ENCODE data around the gene EML1.

The EML1 gene

DNA sequence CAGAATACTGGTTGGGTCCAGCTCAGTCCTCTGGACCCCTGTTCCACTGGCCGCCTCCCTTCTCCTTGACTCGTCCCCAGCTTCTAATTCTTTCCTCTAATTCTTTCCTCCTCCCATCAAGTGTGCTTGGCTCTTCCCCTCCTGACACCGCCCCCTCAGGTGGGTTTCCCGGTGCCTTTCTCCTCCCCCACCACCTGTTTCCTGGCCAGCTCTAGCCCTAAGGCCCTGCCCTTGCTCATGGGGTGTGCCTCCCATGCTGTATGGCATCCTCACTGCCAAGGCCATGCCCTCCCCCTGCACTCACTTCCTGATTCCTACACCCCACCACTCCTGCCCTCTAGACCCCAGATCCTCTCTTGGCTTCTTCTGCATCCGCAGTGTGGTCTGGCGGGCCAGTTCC, 12.1 kb upstream of the EML1 start:
- ChIA-PET CTCF (interaction anchor here (1.1 kb wide), 1 partner anchor 10 kb away, joined by 4 read pairs; no protein-coding TSS in a partner anchor), POLR2A (no interaction called here)
- DNase-seq (ENCODE audit: extremely low spot score): no peak
- TF ChIP-seq ELF4 (IDR thresholded peaks at IDR 0.05): no peak
- TF ChIP-seq, protein P1, sequence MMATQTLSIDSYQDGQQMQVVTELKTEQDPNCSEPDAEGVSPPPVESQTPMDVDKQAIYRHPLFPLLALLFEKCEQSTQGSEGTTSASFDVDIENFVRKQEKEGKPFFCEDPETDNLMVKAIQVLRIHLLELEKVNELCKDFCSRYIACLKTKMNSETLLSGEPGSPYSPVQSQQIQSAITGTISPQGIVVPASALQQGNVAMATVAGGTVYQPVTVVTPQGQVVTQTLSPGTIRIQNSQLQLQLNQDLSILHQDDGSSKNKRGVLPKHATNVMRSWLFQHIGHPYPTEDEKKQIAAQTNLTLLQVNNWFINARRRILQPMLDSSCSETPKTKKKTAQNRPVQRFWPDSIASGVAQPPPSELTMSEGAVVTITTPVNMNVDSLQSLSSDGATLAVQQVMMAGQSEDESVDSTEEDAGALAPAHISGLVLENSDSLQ (IDR thresholded peaks at IDR 0.05): no peak
- no peak for TF ChIP-seq L3MBTL2 (conservative IDR thresholded peaks at IDR 0.05)
- no peak for TF ChIP-seq SP1 (IDR thresholded peaks at IDR 0.05)

DNA sequence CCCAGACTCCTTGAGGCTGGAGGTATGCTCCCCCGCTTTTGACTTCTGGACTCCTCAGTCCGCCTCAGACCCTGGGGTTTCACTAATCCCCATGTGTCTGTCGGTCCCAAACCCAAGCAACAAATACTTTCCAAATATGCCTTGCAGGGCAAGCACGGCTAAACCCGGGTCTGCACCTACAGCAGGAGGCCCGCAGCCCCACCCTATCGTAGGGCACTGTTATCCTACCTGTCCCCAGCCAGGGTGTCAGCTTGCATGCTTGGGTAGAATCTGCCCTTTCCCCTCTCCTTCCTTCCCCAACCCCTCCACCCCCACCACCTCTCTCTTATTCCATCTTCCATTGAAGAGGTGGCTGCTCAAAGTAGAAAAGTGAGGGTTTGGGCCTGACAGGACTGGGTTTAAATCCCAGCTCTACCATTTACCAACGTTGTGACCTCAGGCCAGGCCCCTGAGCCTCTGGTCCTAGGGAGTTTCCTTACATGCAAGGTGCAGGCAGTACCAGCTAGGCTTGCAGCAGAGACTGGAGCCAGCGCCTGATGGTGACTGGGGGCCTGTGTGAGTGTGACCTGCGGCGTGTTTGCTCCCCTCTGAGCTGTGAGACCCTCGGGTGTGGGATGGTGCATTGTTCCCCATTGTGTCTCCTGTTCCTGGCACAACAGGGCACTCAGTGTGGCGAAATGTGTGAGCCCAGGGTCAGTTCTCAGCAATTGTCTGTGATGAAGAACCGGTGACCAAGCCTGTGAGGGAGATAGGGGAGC, 11.2 kb upstream of the EML1 start:
- ChIA-PET POLR2A (no interaction called here), CTCF (no interaction called here)
- DNase-seq (ENCODE audit: extremely low spot score): no peak
- no peak for TF ChIP-seq FOXK2 (IDR thresholded peaks at IDR 0.05)
- no peak for TF ChIP-seq ELF4 (IDR thresholded peaks at IDR 0.05)
- no peak for TF ChIP-seq FOXM1 (IDR thresholded peaks at IDR 0.05; ENCODE audit: borderline replicate concordance)
- no peak for TF ChIP-seq L3MBTL2 (conservative IDR thresholded peaks at IDR 0.05)
- TF ChIP-seq, protein P1 (IDR thresholded peaks at IDR 0.05): no peak
- no peak for TF ChIP-seq CTBP1 (IDR thresholded peaks at IDR 0.05; ENCODE audit: borderline replicate concordance)
- no peak for TF ChIP-seq BHLHE40 (IDR thresholded peaks at IDR 0.05; ENCODE audit: borderline replicate concordance)
- TF ChIP-seq ARNT (IDR thresholded peaks at IDR 0.05): no peak
- no peak for TF ChIP-seq NFRKB (IDR thresholded peaks at IDR 0.05)
- no peak for TF ChIP-seq HDGF (IDR thresholded peaks at IDR 0.05; ENCODE audit: borderline replicate concordance)
- TF ChIP-seq SUZ12 (IDR thresholded peaks at IDR 0.05): no peak
- TF ChIP-seq TARDBP (IDR thresholded peaks at IDR 0.05): no peak
- TF ChIP-seq LEF1 (IDR thresholded peaks at IDR 0.05; ENCODE audit: borderline replicate concordance): no peak
- TF ChIP-seq SP1 (IDR thresholded peaks at IDR 0.05): no peak

DNA sequence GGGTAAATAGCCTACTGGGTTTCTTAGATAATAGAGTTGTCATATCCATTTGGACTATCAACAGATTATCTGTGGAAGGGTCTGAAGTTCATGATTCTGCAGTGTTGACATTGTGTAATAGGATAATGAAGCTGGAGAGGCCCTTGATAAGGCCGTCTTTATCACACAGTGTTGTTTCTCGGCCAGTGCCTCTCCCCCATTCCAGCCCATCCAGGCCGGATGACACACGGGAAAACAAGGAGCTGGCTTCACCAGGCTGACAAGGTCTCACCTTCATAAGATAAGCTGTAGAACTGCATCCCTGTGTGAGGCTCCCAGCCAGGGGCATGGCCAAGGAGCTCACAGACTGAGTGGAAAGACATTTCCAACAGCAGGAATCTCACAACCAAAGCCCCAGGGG, 8.7 kb upstream of the EML1 start:
- CTCF ChIA-PET: interaction anchor here (1.0 kb wide), 1 partner anchor 11 kb away, joined by 3 read pairs; no protein-coding TSS in a partner anchor
- no peak for DNase-seq (ENCODE audit: extremely low spot score)
- no peak for TF ChIP-seq BHLHE40 (IDR thresholded peaks at IDR 0.05; ENCODE audit: borderline replicate concordance)
- TF ChIP-seq FOXA1 (IDR thresholded peaks at IDR 0.05): no peak
- no peak for TF ChIP-seq NFRKB (IDR thresholded peaks at IDR 0.05)
- TF ChIP-seq HDGF (IDR thresholded peaks at IDR 0.05; ENCODE audit: borderline replicate concordance): no peak
- TF ChIP-seq, protein P1 (IDR thresholded peaks at IDR 0.05): no peak
- no peak for TF ChIP-seq TARDBP (IDR thresholded peaks at IDR 0.05)
- TF ChIP-seq FOXM1 (IDR thresholded peaks at IDR 0.05; ENCODE audit: borderline replicate concordance): no peak
- POLR2A ChIA-PET: no interaction called here

DNA sequence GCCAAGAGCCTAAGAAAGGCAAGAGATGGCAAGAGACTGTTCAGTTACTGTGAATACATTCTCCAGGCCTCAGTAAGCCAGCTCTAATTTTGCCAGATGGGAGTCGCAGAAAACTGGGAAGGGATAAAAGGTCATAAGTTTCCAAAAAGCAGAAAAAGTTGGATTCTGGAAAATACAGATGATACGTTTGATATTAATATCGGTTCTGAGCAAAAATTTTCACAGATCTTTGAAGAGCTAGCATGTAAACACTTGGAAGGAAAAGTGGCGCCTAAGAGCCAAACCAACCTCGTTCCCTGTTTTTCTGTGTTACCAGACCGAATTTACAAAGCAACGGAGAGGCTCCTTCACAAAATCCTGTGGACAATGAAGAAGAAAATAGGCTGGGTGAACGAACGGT, 7.8 kb upstream of the EML1 start:
- ChIA-PET CTCF (no interaction called here), POLR2A (no interaction called here)
- DNase-seq (ENCODE audit: extremely low spot score): no peak
- TF ChIP-seq ARNT (IDR thresholded peaks at IDR 0.05) (no peak), SP1 (IDR thresholded peaks at IDR 0.05) (no peak)

DNA sequence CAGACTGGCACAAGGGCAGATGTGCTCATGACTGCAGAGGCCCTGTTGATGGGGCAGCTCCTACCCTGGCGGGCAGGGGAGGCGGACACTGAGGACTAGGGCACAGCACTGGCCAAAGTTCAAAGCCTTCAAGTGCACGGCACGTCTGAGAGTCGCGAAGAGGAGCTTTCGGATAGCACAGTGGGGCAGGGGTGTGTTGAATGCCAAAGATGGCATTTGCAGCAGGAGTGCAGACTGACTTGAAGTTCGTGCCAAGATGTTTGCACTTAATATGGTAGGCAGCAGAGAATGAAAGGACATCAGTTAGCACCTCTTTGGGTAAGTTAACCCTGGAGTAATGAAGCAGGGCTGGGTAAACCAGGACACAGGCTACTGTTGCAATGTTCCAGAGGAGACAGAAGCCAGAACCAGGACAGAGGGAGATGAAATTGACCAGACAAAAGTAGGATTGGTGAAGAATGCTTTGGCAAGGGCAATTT, 6.7 kb upstream of the EML1 start:
- CTCF ChIA-PET: no interaction called here
- TF ChIP-seq BHLHE40 (IDR thresholded peaks at IDR 0.05; ENCODE audit: borderline replicate concordance) (no peak), ZNF384 (IDR thresholded peaks at IDR 0.05) (no peak), FOXM1 (IDR thresholded peaks at IDR 0.05; ENCODE audit: borderline replicate concordance) (no peak), CTBP1 (IDR thresholded peaks at IDR 0.05; ENCODE audit: borderline replicate concordance) (no peak), L3MBTL2 (conservative IDR thresholded peaks at IDR 0.05) (no peak), NFRKB (IDR thresholded peaks at IDR 0.05) (no peak), FOXA1 (IDR thresholded peaks at IDR 0.05) (no peak), ARNT (IDR thresholded peaks at IDR 0.05) (no peak), SUZ12 (IDR thresholded peaks at IDR 0.05) (no peak), FOXK2 (IDR thresholded peaks at IDR 0.05) (no peak), LEF1 (IDR thresholded peaks at IDR 0.05; ENCODE audit: borderline replicate concordance) (no peak), HDGF (IDR thresholded peaks at IDR 0.05; ENCODE audit: borderline replicate concordance) (no peak), SP1 (IDR thresholded peaks at IDR 0.05) (no peak), TARDBP (IDR thresholded peaks at IDR 0.05) (no peak), ELF4 (IDR thresholded peaks at IDR 0.05) (no peak)
- TF ChIP-seq, protein P1 (IDR thresholded peaks at IDR 0.05): no peak
- no peak for DNase-seq (ENCODE audit: extremely low spot score)
- POLR2A ChIA-PET: no interaction called here

DNA sequence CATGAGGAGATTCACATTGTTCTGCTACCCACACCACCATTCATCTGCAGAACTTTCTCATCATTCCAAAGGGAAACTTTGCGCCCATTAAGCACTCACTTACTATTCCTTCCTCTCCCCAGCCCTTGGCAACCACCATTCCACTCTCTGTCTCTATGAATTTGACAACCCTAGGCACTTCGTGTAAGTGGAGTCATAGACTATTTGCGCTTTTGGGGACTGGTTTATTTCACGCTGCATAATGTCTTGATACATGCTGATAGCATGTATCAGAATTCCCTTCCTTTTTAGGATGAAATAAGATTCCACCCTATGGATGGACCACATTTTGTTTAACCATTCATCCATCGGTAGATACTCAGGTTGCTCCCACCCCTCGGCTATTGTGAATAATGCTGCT, 4.5 kb upstream of the EML1 start:
- DNase-seq (ENCODE audit: extremely low spot score): no peak
- ChIA-PET POLR2A (interaction anchor here (0.8 kb wide), 1 partner anchor 13 kb away, joined by 3 read pairs; no protein-coding TSS in a partner anchor), CTCF (no interaction called here)
- TF ChIP-seq SP1 (IDR thresholded peaks at IDR 0.05) (no peak), FOXM1 (IDR thresholded peaks at IDR 0.05; ENCODE audit: borderline replicate concordance) (no peak), LEF1 (IDR thresholded peaks at IDR 0.05; ENCODE audit: borderline replicate concordance) (no peak)
- TF ChIP-seq, protein P1 (IDR thresholded peaks at IDR 0.05): no peak

Data from HEK293T (cell line).